C4-2B (cell line): ENCODE results near the gene MTURN.

Experiments used
- CTCF ChIP-seq: fragments of 450-650 bp; conservative IDR thresholded peaks from 2 replicates; pipeline ENCODE4 v1.5.1; 2017; ENCODE audit warnings: mild to moderate bottlenecking
- ZFX ChIP-seq: fragments of 450-650 bp; IDR thresholded peaks from 2 replicates; pipeline ENCODE4 v1.6.1; 2017

DNA sequence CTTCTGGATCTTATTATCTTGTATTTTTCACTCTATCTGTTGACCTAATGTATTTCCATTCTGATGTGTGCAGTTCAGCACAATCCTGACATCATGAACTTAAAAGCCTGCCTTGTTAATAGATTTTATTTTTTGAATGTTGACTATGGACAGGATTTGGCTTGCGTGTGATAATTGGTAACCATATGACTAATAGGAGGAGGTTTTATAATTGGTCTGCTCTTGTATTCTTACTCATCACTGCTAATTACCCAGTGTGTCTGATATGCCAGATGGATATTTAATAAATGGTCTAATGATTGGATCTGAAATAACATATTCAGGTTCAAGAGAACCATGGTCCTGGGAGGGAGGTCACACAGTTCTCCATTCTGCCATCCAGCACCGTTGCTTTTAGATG lies 45.9 kb downstream of the MTURN start:
- TF ChIP-seq CTCF (no peak), ZFX (no peak)
